Measurements from ENCODE around the gene SHISA6. TPM values are rescaled to one million over a fixed set of nuclear protein-coding genes. Genes with fewer than 3 reads are reported as not detected.

Gene SHISA6
- polyA plus RNA-seq, 1 donor (not counting 4 experiments of a cell fraction or from before 2014, with no cell fraction given), result 2.2 TPM

GRCh38 chr17:11204991-11205390 is 36.0 kb upstream of the SHISA6 start:
- Histone ChIP-seq H3K4me2 (ENCODE audit: control insufficient read depth, extremely low read depth, insufficient read depth, low read depth, low read length) (no peak overlapping the region), H3K4me3 (ENCODE audit: control insufficient read depth in 2 of 3, extremely low read depth in 1 of 3, insufficient read depth in 2 of 3, low read depth in 1 of 3, low read length in 3 of 3) (no peak overlapping the region), H3K9me3 (ENCODE audit: control insufficient read depth, low read depth, low read length) (no peaks in the 10 kb centered on the region), H3K36me3 (ENCODE audit: control insufficient read depth in 2 of 2, extremely low read depth in 1 of 2, insufficient read depth in 2 of 2, low read length in 2 of 2) (no peaks in the 10 kb centered on the region), H3K9ac (ENCODE audit: control insufficient read depth, extremely low read depth, insufficient read depth, low read length) (no peak overlapping the region), H3K9me1 (ENCODE audit: control insufficient read depth, extremely low read depth, insufficient read depth, low read length) (no peaks in the 10 kb centered on the region), H3K27ac (ENCODE audit: control insufficient read depth, insufficient read depth, low read length) (no peak overlapping the region), H4K20me1 (ENCODE audit: control insufficient read depth, extremely low read depth, insufficient read depth, low read length) (no peaks in the 10 kb centered on the region), H3K27me3 (ENCODE audit: control insufficient read depth, extremely low read depth, insufficient read depth, low read length) (no peaks in the 10 kb centered on the region), H3K4me1 (ENCODE audit: control insufficient read depth, extremely low read depth, insufficient read depth, low read length) (peaks cover 3% of the 10 kb centered on the region), H2AFZ (ENCODE audit: control insufficient read depth, low read length) (no peak overlapping the region), H3K79me2 (ENCODE audit: control insufficient read depth, insufficient read depth, low read length) (no peaks in the 10 kb centered on the region)
- TF ChIP-seq CTCF (optimal IDR thresholded peaks at IDR 0.05 in 1 of 3, IDR thresholded peaks at IDR 0.05 in 1 of 3, conservative IDR thresholded peaks at IDR 0.05 in 1 of 3; ENCODE audit: extremely low read depth in 1 of 3, insufficient read depth in 2 of 3, low read length in 3 of 3) (no peak), EZH2 (IDR thresholded peaks at IDR 0.05; ENCODE audit: low read length) (no peak)
- DNase-seq (ENCODE audit: low read depth, low spot score) (no peak), FAIRE-seq (no peak)
- dilution Hi-C loops (cut with MboI; ENCODE audit: extremely low pct_ligation_motif_present, low sequenced_read_pairs), result no loop called here

GRCh38 chr17:11205659-11206058 is 35.4 kb upstream of the SHISA6 start:
- Histone ChIP-seq H3K4me1 (ENCODE audit: control insufficient read depth, extremely low read depth, insufficient read depth, low read length) (peaks cover 3% of the 10 kb centered on the region), H3K27ac (ENCODE audit: control insufficient read depth, insufficient read depth, low read length) (no peak overlapping the region), H2AFZ (ENCODE audit: control insufficient read depth, low read length) (no peak overlapping the region), H3K9me1 (ENCODE audit: control insufficient read depth, extremely low read depth, insufficient read depth, low read length) (no peaks in the 10 kb centered on the region), H4K20me1 (ENCODE audit: control insufficient read depth, extremely low read depth, insufficient read depth, low read length) (no peaks in the 10 kb centered on the region), H3K36me3 (ENCODE audit: control insufficient read depth in 2 of 2, extremely low read depth in 1 of 2, insufficient read depth in 2 of 2, low read length in 2 of 2) (no peaks in the 10 kb centered on the region), H3K4me3 (ENCODE audit: control insufficient read depth in 2 of 3, extremely low read depth in 1 of 3, insufficient read depth in 2 of 3, low read depth in 1 of 3, low read length in 3 of 3) (no peak overlapping the region), H3K79me2 (ENCODE audit: control insufficient read depth, insufficient read depth, low read length) (no peaks in the 10 kb centered on the region), H3K9me3 (ENCODE audit: control insufficient read depth, low read depth, low read length) (no peaks in the 10 kb centered on the region), H3K9ac (ENCODE audit: control insufficient read depth, extremely low read depth, insufficient read depth, low read length) (no peak overlapping the region), H3K4me2 (ENCODE audit: control insufficient read depth, extremely low read depth, insufficient read depth, low read depth, low read length) (no peak overlapping the region), H3K27me3 (ENCODE audit: control insufficient read depth, extremely low read depth, insufficient read depth, low read length) (no peaks in the 10 kb centered on the region)
- DNase-seq (ENCODE audit: low read depth, low spot score), result no peak
- TF ChIP-seq CTCF (optimal IDR thresholded peaks at IDR 0.05 in 1 of 3, IDR thresholded peaks at IDR 0.05 in 1 of 3, conservative IDR thresholded peaks at IDR 0.05 in 1 of 3; ENCODE audit: extremely low read depth in 1 of 3, insufficient read depth in 2 of 3, low read length in 3 of 3) (no peak), EZH2 (IDR thresholded peaks at IDR 0.05; ENCODE audit: low read length) (no peak)
- FAIRE-seq, result no peak
- dilution Hi-C loops (cut with MboI; ENCODE audit: extremely low pct_ligation_motif_present, low sequenced_read_pairs), result no loop called here
